ENCODE results near the gene DMPK.

The DMPK gene

DNA sequence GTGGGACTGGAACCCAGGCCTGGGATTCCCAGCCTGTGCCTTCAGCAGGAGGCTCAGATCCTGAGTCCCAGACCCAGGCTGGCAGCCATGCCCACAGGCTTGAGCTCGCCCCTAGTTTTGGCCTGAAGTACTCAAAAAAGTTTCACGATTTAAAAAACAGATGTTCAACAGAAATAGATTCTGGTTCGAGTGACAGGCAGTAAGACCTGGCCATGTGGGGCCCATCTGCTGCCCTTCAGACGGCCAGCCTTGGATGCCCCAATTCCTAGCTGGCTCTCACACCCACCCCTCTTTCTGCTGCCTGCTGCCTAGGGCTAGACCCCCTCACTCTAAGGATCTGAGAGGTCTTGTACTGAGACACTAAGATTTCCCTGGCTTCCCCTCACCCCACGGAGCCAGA lies 2.8 kb upstream of the DMPK start:
- ATAC-seq, result no peak
- TF ChIP-seq PPARA (CRISPR knock-in tag; IDR thresholded peaks at IDR 0.05; ENCODE audit: borderline replicate concordance) (no peak), ZNF70 (CRISPR knock-in tag; IDR thresholded peaks at IDR 0.05) (no peak), ZFP3 (CRISPR knock-in tag; IDR thresholded peaks at IDR 0.05) (no peak), GLIS3 (CRISPR knock-in tag; IDR thresholded peaks at IDR 0.05) (no peak), ZFP30 (CRISPR knock-in tag; IDR thresholded peaks at IDR 0.05) (no peak), ZC3H10 (CRISPR knock-in tag; IDR thresholded peaks at IDR 0.05) (no peak), TCF4 (CRISPR knock-in tag; IDR thresholded peaks at IDR 0.05; ENCODE audit: borderline replicate concordance) (no peak), ZNF8 (CRISPR knock-in tag; IDR thresholded peaks at IDR 0.05) (no peak), TOX (CRISPR knock-in tag; IDR thresholded peaks at IDR 0.05; ENCODE audit: borderline replicate concordance) (no peak), BACH2 (CRISPR knock-in tag; IDR thresholded peaks at IDR 0.05; ENCODE audit: borderline replicate concordance) (no peak), ZNF565 (CRISPR knock-in tag; conservative IDR thresholded peaks at IDR 0.05; ENCODE audit: low read depth) (no peak), ARNTL (CRISPR knock-in tag; IDR thresholded peaks at IDR 0.05; ENCODE audit: borderline replicate concordance, low read depth) (no peak), CSDC2 (CRISPR knock-in tag; IDR thresholded peaks at IDR 0.05) (no peak), ISL1 (CRISPR knock-in tag; IDR thresholded peaks at IDR 0.05) (no peak)
- TF ChIP-seq, protein P1, sequence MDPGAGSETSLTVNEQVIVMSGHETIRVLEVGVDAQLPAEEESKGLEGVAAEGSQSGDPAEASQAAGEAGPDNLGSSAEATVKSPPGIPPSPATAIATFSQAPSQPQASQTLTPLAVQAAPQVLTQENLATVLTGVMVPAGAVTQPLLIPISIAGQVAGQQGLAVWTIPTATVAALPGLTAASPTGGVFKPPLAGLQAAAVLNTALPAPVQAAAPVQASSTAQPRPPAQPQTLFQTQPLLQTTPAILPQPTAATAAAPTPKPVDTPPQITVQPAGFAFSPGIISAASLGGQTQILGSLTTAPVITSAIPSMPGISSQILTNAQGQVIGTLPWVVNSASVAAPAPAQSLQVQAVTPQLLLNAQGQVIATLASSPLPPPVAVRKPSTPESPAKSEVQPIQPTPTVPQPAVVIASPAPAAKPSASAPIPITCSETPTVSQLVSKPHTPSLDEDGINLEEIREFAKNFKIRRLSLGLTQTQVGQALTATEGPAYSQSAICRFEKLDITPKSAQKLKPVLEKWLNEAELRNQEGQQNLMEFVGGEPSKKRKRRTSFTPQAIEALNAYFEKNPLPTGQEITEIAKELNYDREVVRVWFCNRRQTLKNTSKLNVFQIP (CRISPR knock-in tag; IDR thresholded peaks at IDR 0.05; ENCODE audit: borderline replicate concordance, low read depth), result no peak
- TF ChIP-seq, protein P2, sequence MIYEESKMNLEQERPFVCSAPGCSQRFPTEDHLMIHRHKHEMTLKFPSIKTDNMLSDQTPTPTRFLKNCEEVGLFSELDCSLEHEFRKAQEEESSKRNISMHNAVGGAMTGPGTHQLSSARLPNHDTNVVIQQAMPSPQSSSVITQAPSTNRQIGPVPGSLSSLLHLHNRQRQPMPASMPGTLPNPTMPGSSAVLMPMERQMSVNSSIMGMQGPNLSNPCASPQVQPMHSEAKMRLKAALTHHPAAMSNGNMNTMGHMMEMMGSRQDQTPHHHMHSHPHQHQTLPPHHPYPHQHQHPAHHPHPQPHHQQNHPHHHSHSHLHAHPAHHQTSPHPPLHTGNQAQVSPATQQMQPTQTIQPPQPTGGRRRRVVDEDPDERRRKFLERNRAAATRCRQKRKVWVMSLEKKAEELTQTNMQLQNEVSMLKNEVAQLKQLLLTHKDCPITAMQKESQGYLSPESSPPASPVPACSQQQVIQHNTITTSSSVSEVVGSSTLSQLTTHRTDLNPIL (CRISPR knock-in tag; IDR thresholded peaks at IDR 0.05; ENCODE audit: low read depth), result no peak
- TF ChIP-seq, protein P3, sequence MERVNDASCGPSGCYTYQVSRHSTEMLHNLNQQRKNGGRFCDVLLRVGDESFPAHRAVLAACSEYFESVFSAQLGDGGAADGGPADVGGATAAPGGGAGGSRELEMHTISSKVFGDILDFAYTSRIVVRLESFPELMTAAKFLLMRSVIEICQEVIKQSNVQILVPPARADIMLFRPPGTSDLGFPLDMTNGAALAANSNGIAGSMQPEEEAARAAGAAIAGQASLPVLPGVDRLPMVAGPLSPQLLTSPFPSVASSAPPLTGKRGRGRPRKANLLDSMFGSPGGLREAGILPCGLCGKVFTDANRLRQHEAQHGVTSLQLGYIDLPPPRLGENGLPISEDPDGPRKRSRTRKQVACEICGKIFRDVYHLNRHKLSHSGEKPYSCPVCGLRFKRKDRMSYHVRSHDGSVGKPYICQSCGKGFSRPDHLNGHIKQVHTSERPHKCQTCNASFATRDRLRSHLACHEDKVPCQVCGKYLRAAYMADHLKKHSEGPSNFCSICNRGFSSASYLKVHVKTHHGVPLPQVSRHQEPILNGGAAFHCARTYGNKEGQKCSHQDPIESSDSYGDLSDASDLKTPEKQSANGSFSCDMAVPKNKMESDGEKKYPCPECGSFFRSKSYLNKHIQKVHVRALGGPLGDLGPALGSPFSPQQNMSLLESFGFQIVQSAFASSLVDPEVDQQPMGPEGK (CRISPR knock-in tag; IDR thresholded peaks at IDR 0.05; ENCODE audit: borderline replicate concordance), result no peak
- TF ChIP-seq, protein P4, sequence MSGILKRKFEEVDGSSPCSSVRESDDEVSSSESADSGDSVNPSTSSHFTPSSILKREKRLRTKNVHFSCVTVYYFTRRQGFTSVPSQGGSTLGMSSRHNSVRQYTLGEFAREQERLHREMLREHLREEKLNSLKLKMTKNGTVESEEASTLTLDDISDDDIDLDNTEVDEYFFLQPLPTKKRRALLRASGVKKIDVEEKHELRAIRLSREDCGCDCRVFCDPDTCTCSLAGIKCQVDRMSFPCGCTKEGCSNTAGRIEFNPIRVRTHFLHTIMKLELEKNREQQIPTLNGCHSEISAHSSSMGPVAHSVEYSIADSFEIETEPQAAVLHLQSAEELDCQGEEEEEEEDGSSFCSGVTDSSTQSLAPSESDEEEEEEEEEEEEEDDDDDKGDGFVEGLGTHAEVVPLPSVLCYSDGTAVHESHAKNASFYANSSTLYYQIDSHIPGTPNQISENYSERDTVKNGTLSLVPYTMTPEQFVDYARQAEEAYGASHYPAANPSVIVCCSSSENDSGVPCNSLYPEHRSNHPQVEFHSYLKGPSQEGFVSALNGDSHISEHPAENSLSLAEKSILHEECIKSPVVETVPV (CRISPR knock-in tag; IDR thresholded peaks at IDR 0.05), result no peak

DNA sequence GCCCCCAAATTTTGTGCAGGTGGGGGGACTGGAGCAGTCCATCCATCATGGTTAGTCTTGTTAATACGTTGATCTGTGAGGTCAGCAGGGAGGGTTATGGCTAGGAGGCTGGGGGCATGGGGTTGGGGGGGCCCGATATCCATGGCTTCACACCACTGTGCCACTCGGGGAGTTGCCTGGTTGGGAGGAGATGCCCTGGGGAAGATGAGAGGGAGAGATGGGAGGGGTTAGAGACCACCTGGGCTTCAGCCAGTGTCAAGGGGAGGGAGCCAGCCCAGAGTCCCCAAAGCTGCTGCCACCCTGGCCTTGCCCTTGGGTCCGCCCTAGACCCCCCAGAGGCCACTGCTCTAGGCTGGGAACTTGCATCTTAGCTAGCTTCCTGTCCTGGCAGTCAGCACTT lies 1.8 kb upstream of the DMPK start:
- no peak for ATAC-seq
- TF ChIP-seq, protein P4 (CRISPR knock-in tag; IDR thresholded peaks at IDR 0.05), result no peak
- TF ChIP-seq, protein P1 (CRISPR knock-in tag; IDR thresholded peaks at IDR 0.05; ENCODE audit: borderline replicate concordance, low read depth), result no peak
- TF ChIP-seq CSDC2 (CRISPR knock-in tag; IDR thresholded peaks at IDR 0.05), result no peak
- TF ChIP-seq ARNTL (CRISPR knock-in tag; IDR thresholded peaks at IDR 0.05; ENCODE audit: borderline replicate concordance, low read depth), result no peak
- no peak for TF ChIP-seq ZC3H10 (CRISPR knock-in tag; IDR thresholded peaks at IDR 0.05)
- no peak for TF ChIP-seq ZNF8 (CRISPR knock-in tag; IDR thresholded peaks at IDR 0.05)
- no peak for TF ChIP-seq GLIS3 (CRISPR knock-in tag; IDR thresholded peaks at IDR 0.05)
- TF ChIP-seq, protein P2 (CRISPR knock-in tag; IDR thresholded peaks at IDR 0.05; ENCODE audit: low read depth), result no peak
- no peak for TF ChIP-seq TCF4 (CRISPR knock-in tag; IDR thresholded peaks at IDR 0.05; ENCODE audit: borderline replicate concordance)
- no peak for TF ChIP-seq ZNF70 (CRISPR knock-in tag; IDR thresholded peaks at IDR 0.05)
- no peak for TF ChIP-seq ISL1 (CRISPR knock-in tag; IDR thresholded peaks at IDR 0.05)
